Bronchial epithelial cell (primary cell): ENCODE data around the gene IDI1. TPM values are rescaled to one million over a fixed set of nuclear protein-coding genes. Genes with fewer than 3 reads are reported as not detected.

Experiments
- DNase-seq: peaks from one replicate; pipeline ENCODE4 v3.0.0-alpha.2; 2010; ENCODE audit warnings: low read depth
- FAIRE-seq: peaks from 2 replicates; lab custom pipeline; 2011; peaks lifted over from hg19 to GRCh38; lab: Jason Lieb, UNC
- H3K27me3 ChIP-seq: 2 replicates; pipeline ENCODE4 v1.5.1; 2011; ENCODE audit warnings: low read length; ENCODE audit not compliant: control insufficient read depth, insufficient read depth
- H3K36me3 ChIP-seq: 2 replicates; pipeline ENCODE4 v1.5.1; 2011; ENCODE audit warnings: low read length; ENCODE audit not compliant: control insufficient read depth, insufficient read depth
- H3K4me3 ChIP-seq: 2 replicates; pipeline ENCODE4 v1.5.1; 2011; ENCODE audit warnings: mild to moderate bottlenecking, low read depth, low read length, control low read depth
- CTCF ChIP-seq: IDR thresholded peaks from 2 replicates; pipeline ENCODE4 v1.5.1; 2011; ENCODE audit warnings: mild to moderate bottlenecking, moderate library complexity, low read length, control low read depth, inconsistent platforms; ENCODE audit not compliant: insufficient read depth, severe bottlenecking
- total RNA-seq: library from RNA; depleted of rRNA; stranded (reverse); fragments of >200 nt; gene quantifications from 2 replicates; pipeline ENCODE4 v1.2.1, GENCODE V29; 2014

The IDI1 gene
- total RNA-seq, 1 donor from 2014 or later = 55.8 TPM

GRCh38 chr10:1084011-1084950 is 35.4 kb upstream of the IDI1 start:
- DNase-seq = no peak
- TF ChIP-seq CTCF = no peak
- Histone ChIP-seq H3K27me3 (no peaks in the 10 kb centered on the region), H3K4me3 (no peak overlapping the region), H3K36me3 (peaks cover 27% of the 10 kb centered on the region)
- FAIRE-seq = no peak

DNA sequence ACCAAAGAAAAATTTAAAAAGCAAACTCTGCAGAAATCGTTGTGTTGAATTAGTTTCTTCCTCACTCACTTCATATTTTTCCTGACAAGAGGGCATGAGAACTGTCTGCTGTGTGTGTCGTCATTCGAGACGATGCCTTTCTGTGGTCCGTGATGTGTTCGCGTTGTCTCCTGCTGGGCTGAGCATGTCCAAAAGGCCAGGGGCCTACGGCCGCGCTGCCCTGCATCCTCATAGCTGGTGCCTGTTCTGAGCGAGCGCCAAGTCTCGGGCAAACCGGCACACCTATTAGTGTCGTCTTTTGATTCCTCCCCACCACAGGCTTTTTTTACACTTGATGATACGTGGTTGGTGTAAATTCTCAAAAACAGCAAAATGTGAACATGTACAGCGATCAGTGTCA is 34.7 kb upstream of the IDI1 start:
- Histone ChIP-seq H3K4me3 (no peak overlapping the region), H3K27me3 (no peaks in the 10 kb centered on the region), H3K36me3 (peaks cover 26% of the 10 kb centered on the region)
- DNase-seq (no peak), FAIRE-seq (no peak)
- TF ChIP-seq CTCF = no peak

- no peak for FAIRE-seq
- TF ChIP-seq CTCF = no peak
- peaks cover 14% of the 10 kb centered on the region for H3K36me3 ChIP-seq
Observed at GRCh38 chr10:1078668-1079067, 29.7 kb upstream of the IDI1 start.

DNA sequence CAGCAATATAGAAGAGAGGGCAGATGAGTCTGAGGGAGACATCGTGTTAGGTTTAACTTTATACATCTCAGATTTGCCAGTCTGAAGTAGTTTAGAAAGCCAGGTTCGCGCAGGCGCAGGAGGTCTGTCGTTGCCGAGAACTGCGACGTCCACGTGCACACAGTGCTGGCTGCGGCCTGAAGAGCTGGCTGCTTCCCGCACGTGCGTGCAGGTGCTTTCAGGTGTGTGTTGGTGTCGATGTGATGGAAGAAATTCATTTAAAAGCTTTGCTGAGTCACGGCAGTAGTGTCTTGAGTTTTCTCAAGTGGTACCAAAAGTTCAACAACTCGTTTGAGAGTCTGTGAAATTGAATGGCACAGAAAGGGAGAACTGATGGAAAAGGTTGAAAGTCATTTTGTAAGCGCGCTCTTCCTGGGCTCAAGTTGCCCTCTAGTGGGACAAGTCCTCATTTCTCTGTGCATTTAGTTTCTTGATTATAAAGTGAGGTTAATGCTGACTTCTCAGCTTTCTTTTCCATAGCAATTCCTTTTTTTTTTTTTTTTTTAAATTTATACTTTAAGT is 25.9 kb upstream of the IDI1 start:
- FAIRE-seq (no peak), DNase-seq (peak; percentile 18)
- Histone ChIP-seq H3K4me3 (no peak overlapping the region), H3K36me3 (peaks cover 7% of the 10 kb centered on the region), H3K27me3 (no peaks in the 10 kb centered on the region)
- peak; percentile 38 for TF ChIP-seq CTCF

More at GRCh38 chr10:1078668-1079067, 29.7 kb upstream of the IDI1 start:
- H3K4me3 ChIP-seq = no peak overlapping the region
- no peak for DNase-seq
- no peaks in the 10 kb centered on the region for H3K27me3 ChIP-seq

DNA sequence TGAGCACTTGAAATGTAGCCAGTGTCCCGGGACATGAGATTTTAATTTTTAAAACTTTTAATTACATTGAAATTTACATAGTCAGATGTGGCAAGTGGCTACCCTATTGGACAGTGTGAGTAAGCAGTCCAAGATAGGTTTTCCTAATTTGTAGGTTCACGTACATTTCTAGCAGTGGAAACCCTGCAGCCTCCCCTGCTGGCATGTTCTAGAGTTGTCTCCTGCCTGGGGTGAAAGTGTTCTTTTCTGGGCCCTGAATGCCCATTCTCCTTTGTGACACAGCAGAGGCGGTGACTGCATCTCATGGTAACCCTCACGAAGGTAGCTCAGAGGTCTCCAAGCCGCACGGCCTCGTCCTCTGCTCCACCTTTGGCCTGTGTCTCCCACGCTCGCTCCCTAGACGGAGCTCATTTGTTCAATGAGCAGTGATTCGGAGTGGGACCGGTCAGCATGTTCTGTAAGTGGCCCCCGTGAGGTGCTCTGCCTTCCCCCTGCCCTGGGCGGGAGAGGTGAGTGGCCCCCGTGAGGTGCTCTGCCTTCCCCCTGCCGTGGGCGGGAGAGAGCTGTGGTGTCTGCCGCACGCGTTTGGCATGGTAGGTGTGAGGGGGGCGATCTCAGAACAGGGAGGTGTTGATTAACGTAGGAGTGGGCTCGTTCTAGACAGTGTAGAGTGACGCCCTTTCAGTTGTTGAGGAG is 25.3 kb upstream of the IDI1 start:
- peaks cover 7% of the 10 kb centered on the region for H3K36me3 ChIP-seq
- DNase-seq (no peak), FAIRE-seq (no peak)
- peak; percentile 13 for TF ChIP-seq CTCF
- no peak overlapping the region for H3K4me3 ChIP-seq
- no peaks in the 10 kb centered on the region for H3K27me3 ChIP-seq
